DND-41 (cell line): ENCODE data around the gene STX17.

ENCODE experiments used
- ATAC-seq: fragments of 200-7000 bp; cut with Tn5 transposase; 3 replicates; pipeline ENCODE4 v1.9.1; 2021; ENCODE audit warnings: low read depth; ENCODE audit not compliant: insufficient read depth
- DNase-seq: peaks from one replicate; pipeline ENCODE4 v3.0.0-alpha.2; 2020
- H2AFZ ChIP-seq: 2 replicates; pipeline ENCODE4 v1.6.0; 2012; ENCODE audit warnings: low read depth, low read length
- H3K27ac ChIP-seq: 2 replicates; pipeline ENCODE4 v1.5.1; 2012; ENCODE audit warnings: low read length, inconsistent platforms
- H3K27me3 ChIP-seq: fragments of 200-600 bp; sonication (generic); 2 replicates; pipeline ENCODE4 v1.6.0; 2012; ENCODE audit warnings: low read length, mild to moderate bottlenecking, inconsistent platforms; ENCODE audit not compliant: insufficient read depth, poor library complexity
- H3K36me3 ChIP-seq: 2 replicates; pipeline ENCODE4 v1.5.1; 2012; ENCODE audit warnings: low read length, inconsistent platforms; ENCODE audit not compliant: insufficient read depth
- H3K4me1 ChIP-seq: 2 replicates; pipeline ENCODE4 v1.5.1; 2012; ENCODE audit warnings: mild to moderate bottlenecking, low read length; ENCODE audit not compliant: insufficient read depth
- H3K4me2 ChIP-seq: 2 replicates; pipeline ENCODE4 v1.6.0; 2012; ENCODE audit warnings: mild to moderate bottlenecking, moderate library complexity, low read length, inconsistent platforms; ENCODE audit not compliant: insufficient read depth
- H3K4me3 ChIP-seq, 2 experiments: fragments of 200-600 bp in 1 of 2; shearing (Covaris generic) in 1 of 2; 2 replicates each; pipeline ENCODE4 v1.5.1; 2012 to 2016; ENCODE audit warnings: inconsistent platforms in 2 of 2, low read length in 2 of 2, mild to moderate bottlenecking in 2 of 2, low read depth in 1 of 2, moderate library complexity in 1 of 2
- H3K79me2 ChIP-seq: 2 replicates; pipeline ENCODE4 v1.6.0; 2012; ENCODE audit warnings: low read length, inconsistent platforms; ENCODE audit not compliant: insufficient read depth
- H3K9ac ChIP-seq: 2 replicates; pipeline ENCODE4 v1.6.0; 2012; ENCODE audit warnings: low read depth, mild to moderate bottlenecking, inconsistent platforms, low read length, moderate library complexity
- H3K9me3 ChIP-seq: 2 replicates; pipeline ENCODE4 v1.5.1; 2012; ENCODE audit warnings: low read length, moderate library complexity, mild to moderate bottlenecking, inconsistent platforms; ENCODE audit not compliant: insufficient read depth, severe bottlenecking
- H4K20me1 ChIP-seq: 2 replicates; pipeline ENCODE4 v1.6.0; 2012; ENCODE audit warnings: low read length; ENCODE audit not compliant: insufficient read depth
- CTCF ChIP-seq: IDR thresholded peaks from 2 replicates; pipeline ENCODE4 v1.5.1; 2012; ENCODE audit warnings: borderline replicate concordance, low read length, moderate library complexity, mild to moderate bottlenecking; ENCODE audit not compliant: poor library complexity, severe bottlenecking; ENCODE audit errors: extremely low read depth
- EZH2 ChIP-seq: IDR thresholded peaks from 3 replicates; pipeline ENCODE4 v1.6.1; 2012; ENCODE audit warnings: borderline replicate concordance, low read depth, mild to moderate bottlenecking, moderate library complexity, low read length, inconsistent platforms; ENCODE audit not compliant: severe bottlenecking

Gene STX17

GRCh38 chr9:99929652-99930051, 23.2 kb downstream of the STX17 start:
- Histone ChIP-seq H3K9me3 (peaks cover 5% of the 10 kb centered on the region), H3K4me1 (no peaks in the 10 kb centered on the region), H3K4me2 (no peak overlapping the region), H3K27ac (no peak overlapping the region), H3K9ac (no peak overlapping the region), H3K27me3 (no peaks in the 10 kb centered on the region), H3K4me3 (no peak overlapping the region), H3K79me2 (no peaks in the 10 kb centered on the region), H4K20me1 (no peaks in the 10 kb centered on the region), H2AFZ (no peak overlapping the region), H3K36me3 (peaks cover 5% of the 10 kb centered on the region)
- DNase-seq (no peak), ATAC-seq (no peak)
- TF ChIP-seq EZH2 (no peak), CTCF (no peak)

GRCh38 chr9:99931155-99931840, 24.8 kb downstream of the STX17 start:
- Histone ChIP-seq H3K27me3 (no peaks in the 10 kb centered on the region), H4K20me1 (no peaks in the 10 kb centered on the region), H3K9ac (no peak overlapping the region), H3K27ac (no peak overlapping the region), H3K9me3 (no peaks in the 10 kb centered on the region), H3K79me2 (no peaks in the 10 kb centered on the region), H3K36me3 (peaks cover 5% of the 10 kb centered on the region; the same call in 1 of the 2 replicates), H2AFZ (no peak overlapping the region), H3K4me2 (no peak overlapping the region), H3K4me1 (no peaks in the 10 kb centered on the region), H3K4me3 (no peak overlapping the region)
- DNase-seq = no peak
- TF ChIP-seq CTCF (no peak), EZH2 (no peak)
- ATAC-seq = no peak

- no peak overlapping the region for H3K9ac ChIP-seq
- H2AFZ ChIP-seq = no peak overlapping the region
- no peaks in the 10 kb centered on the region for H3K36me3 ChIP-seq
- no peaks in the 10 kb centered on the region for H3K27me3 ChIP-seq
- no peak overlapping the region for H3K4me3 ChIP-seq
- TF ChIP-seq EZH2 = no peak
- no peak for TF ChIP-seq CTCF
- H4K20me1 ChIP-seq = no peaks in the 10 kb centered on the region
- no peak overlapping the region for H3K4me2 ChIP-seq
- H3K27ac ChIP-seq = no peak overlapping the region
- DNase-seq (no peak), ATAC-seq (no peak)
- H3K79me2 ChIP-seq = no peaks in the 10 kb centered on the region
- H3K4me1 ChIP-seq = no peaks in the 10 kb centered on the region
- H3K9me3 ChIP-seq = no peaks in the 10 kb centered on the region
Measured at GRCh38 chr9:99936947-99937587, 30.6 kb downstream of the STX17 start.
